RWPE2 (cell line): ENCODE data around the gene LEMD3.

Experiments
- ATAC-seq: fragments of 200-7000 bp; cut with Tn5 transposase; 3 replicates; pipeline ENCODE4 v1.9.1; 2021; ENCODE audit warnings: low read depth
- DNase-seq: peaks from one replicate; pipeline ENCODE4 v3.0.0-alpha.2; 2020; ENCODE audit warnings: low spot score
- H3K27ac ChIP-seq: fragments of 450-650 bp; 2 replicates; pipeline ENCODE4 v1.5.1; 2017; ENCODE audit warnings: mild to moderate bottlenecking; ENCODE audit not compliant: poor library complexity, severe bottlenecking
- H3K27me3 ChIP-seq: fragments of 250-450 bp; sonication (Bioruptor Pico); 2 replicates; pipeline ENCODE4 v1.5.1; 2021; ENCODE audit warnings: mild to moderate bottlenecking, moderate library complexity; ENCODE audit not compliant: insufficient read depth, poor library complexity, severe bottlenecking
- H3K36me3 ChIP-seq: fragments of 250-450 bp; sonication (Bioruptor Pico); 2 replicates; pipeline ENCODE4 v1.5.1; 2020; ENCODE audit warnings: low read depth, mild to moderate bottlenecking, moderate library complexity
- H3K4me1 ChIP-seq: fragments of 250-450 bp; sonication (Bioruptor Pico); 2 replicates; pipeline ENCODE4 v1.5.1; 2021; ENCODE audit warnings: mild to moderate bottlenecking, moderate library complexity; ENCODE audit not compliant: insufficient read depth, poor library complexity, severe bottlenecking
- H3K4me3 ChIP-seq: fragments of 250-450 bp; sonication (Bioruptor Pico); 2 replicates; pipeline ENCODE4 v1.5.1; 2021; ENCODE audit warnings: mild to moderate bottlenecking, moderate library complexity; ENCODE audit not compliant: severe bottlenecking
- H3K9me3 ChIP-seq: fragments of 250-450 bp; sonication (Bioruptor Pico); 2 replicates; pipeline ENCODE4 v1.5.1; 2021; ENCODE audit warnings: mild to moderate bottlenecking, moderate library complexity; ENCODE audit not compliant: severe bottlenecking
- CTCF ChIP-seq: fragments of 450-650 bp; IDR thresholded peaks from one replicate; pipeline ENCODE4 v1.5.1; 2017; ENCODE audit warnings: mild to moderate bottlenecking, moderate library complexity; ENCODE audit not compliant: poor library complexity, severe bottlenecking

The LEMD3 gene

GRCh38 chr12:65248656-65249633, 79.6 kb downstream of the LEMD3 start:
- Histone ChIP-seq H3K27me3 (no peaks in the 10 kb centered on the region), H3K4me1 (no peaks in the 10 kb centered on the region), H3K9me3 (no peaks in the 10 kb centered on the region), H3K4me3 (no peak overlapping the region), H3K36me3 (peaks cover 24% of the 10 kb centered on the region), H3K27ac (no peak overlapping the region)
- DNase-seq (no peak), ATAC-seq (no peak)
- no peak for TF ChIP-seq CTCF

- TF ChIP-seq CTCF: no peak
- no peaks in the 10 kb centered on the region for H3K4me1 ChIP-seq
- H3K4me3 ChIP-seq: no peak overlapping the region
- no peaks in the 10 kb centered on the region for H3K9me3 ChIP-seq
- H3K36me3 ChIP-seq: peaks cover 5% of the 10 kb centered on the region; the same call in 1 of the 2 replicates
- ATAC-seq (no peak), DNase-seq (no peak)
- H3K27ac ChIP-seq: no peak overlapping the region
- no peaks in the 10 kb centered on the region for H3K27me3 ChIP-seq
Observed at GRCh38 chr12:65252515-65252914, 83.1 kb downstream of the LEMD3 start.

GRCh38 chr12:65257986-65258385, 88.6 kb downstream of the LEMD3 start:
- Histone ChIP-seq H3K27ac (no peak overlapping the region), H3K9me3 (no peaks in the 10 kb centered on the region), H3K27me3 (no peaks in the 10 kb centered on the region), H3K36me3 (no peaks in the 10 kb centered on the region), H3K4me3 (no peak overlapping the region), H3K4me1 (no peaks in the 10 kb centered on the region)
- ATAC-seq: no peak
- TF ChIP-seq CTCF: no peak
- no peak for DNase-seq

- TF ChIP-seq CTCF: no peak
- ATAC-seq: no peak
- no peak for DNase-seq
- no peaks in the 10 kb centered on the region for H3K36me3 ChIP-seq
- no peaks in the 10 kb centered on the region for H3K4me1 ChIP-seq
- no peaks in the 10 kb centered on the region for H3K9me3 ChIP-seq
- H3K27me3 ChIP-seq: no peaks in the 10 kb centered on the region
- no peak overlapping the region for H3K27ac ChIP-seq
- H3K4me3 ChIP-seq: no peak overlapping the region
Observed at GRCh38 chr12:65259501-65259900, 90.1 kb downstream of the LEMD3 start.

GRCh38 chr12:65263777-65264176, 94.4 kb downstream of the LEMD3 start:
- ATAC-seq (no peak), DNase-seq (no peak)
- Histone ChIP-seq H3K27me3 (no peaks in the 10 kb centered on the region), H3K4me1 (no peaks in the 10 kb centered on the region), H3K27ac (no peak overlapping the region), H3K36me3 (no peaks in the 10 kb centered on the region), H3K4me3 (no peak overlapping the region), H3K9me3 (no peaks in the 10 kb centered on the region)
- no peak for TF ChIP-seq CTCF
